HepG2 (cell line): ENCODE results near the gene FXYD6. TPM values are rescaled to one million over a fixed set of nuclear protein-coding genes. Genes with fewer than 3 reads are reported as not detected.

ENCODE experiments used
- FOXA1 ChIP-seq, 2 experiments: fragments of 450-650 bp in 1 of 2; sonication (generic) in 1 of 2; formaldehyde crosslinking in 1 of 2; IDR thresholded peaks; 2 replicates each; pipeline versions ENCODE4 v1.4.0 to v1.6.1; 2016 to 2020; ENCODE audit warnings: missing genetic modification reagents in 1 of 2
- PTBP1 ChIP-seq: fragments of 200-400 bp; formaldehyde crosslinking; IDR thresholded peaks from 2 replicates; pipeline ENCODE4 v1.6.1; 2018; ENCODE audit warnings: low read length, low read depth; ENCODE audit not compliant: poor library complexity, severe bottlenecking
- ZNF333 ChIP-seq: sonication (generic); formaldehyde crosslinking; IDR thresholded peaks from 2 replicates; pipeline ENCODE4 v1.4.0; 2020; ENCODE audit warnings: mild to moderate bottlenecking, missing genetic modification reagents, borderline replicate concordance
- ZNF883 ChIP-seq: sonication (generic); formaldehyde crosslinking; IDR thresholded peaks from 2 replicates; pipeline ENCODE4 v1.5.1; 2020; ENCODE audit warnings: mild to moderate bottlenecking, missing genetic modification reagents; ENCODE audit errors: not compliant biosample characterization
- polyA plus RNA-seq, 8 experiments: library from polyadenylated mRNA; depleted of rRNA in 3 of 8; stranded (reverse) in 7 of 8; unstranded in 1 of 8; fragments of >200 nt; fragmentation: Illumina TruSeq in 4 of 8; extraction: Trizol in 4 of 8; gene quantifications; 2 replicates each; pipeline versions ENCODE4 v1.2.1 to v1.2.3, GENCODE V29; 2011 to 2016; ENCODE audit warnings: low read depth in 4 of 8, missing spikeins in 1 of 8, mixed read lengths in 1 of 8; ENCODE audit not compliant: insufficient read depth in 1 of 8
- total RNA-seq, 5 experiments: library from RNA; depleted of rRNA; stranded (reverse); fragments of >200 nt; fragmentation: Illumina TruSeq; extraction: Trizol; gene quantifications; 2 replicates each; pipeline ENCODE4 v1.2.3, GENCODE V29; 2016; ENCODE audit warnings: low read depth in 1 of 5
- TF ChIP-seq, protein P1 (sequence below): sonication (generic); formaldehyde crosslinking; conservative IDR thresholded peaks from 2 replicates; pipeline ENCODE4 v1.8.0; 2022; ENCODE audit warnings: mild to moderate bottlenecking, moderate library complexity, missing genetic modification reagents
- TF ChIP-seq, protein P2 (sequence below): sonication (generic); formaldehyde crosslinking; IDR thresholded peaks from 2 replicates; pipeline ENCODE4 v1.8.0; 2022; ENCODE audit warnings: mild to moderate bottlenecking, missing genetic modification reagents, moderate library complexity
- TF ChIP-seq, protein P3 (sequence below): sonication (generic); formaldehyde crosslinking; IDR thresholded peaks from 2 replicates; pipeline ENCODE4 v1.5.0; 2020; ENCODE audit warnings: missing genetic modification reagents, mild to moderate bottlenecking, borderline replicate concordance
- TF ChIP-seq, protein P4 (sequence below): sonication (generic); formaldehyde crosslinking; IDR thresholded peaks from 2 replicates; pipeline ENCODE4 v1.4.0; 2020; ENCODE audit warnings: missing genetic modification reagents, borderline replicate concordance
- TF ChIP-seq, protein P5 (sequence below): sonication (generic); formaldehyde crosslinking; IDR thresholded peaks from 2 replicates; pipeline ENCODE4 v1.4.0; 2020; ENCODE audit warnings: missing genetic modification reagents

Gene FXYD6
- total and polyA plus RNA-seq, 2 of the 13 experiments (the other 11 are each of a cell fraction or from before 2014, with no cell fraction given), result not detected

DNA sequence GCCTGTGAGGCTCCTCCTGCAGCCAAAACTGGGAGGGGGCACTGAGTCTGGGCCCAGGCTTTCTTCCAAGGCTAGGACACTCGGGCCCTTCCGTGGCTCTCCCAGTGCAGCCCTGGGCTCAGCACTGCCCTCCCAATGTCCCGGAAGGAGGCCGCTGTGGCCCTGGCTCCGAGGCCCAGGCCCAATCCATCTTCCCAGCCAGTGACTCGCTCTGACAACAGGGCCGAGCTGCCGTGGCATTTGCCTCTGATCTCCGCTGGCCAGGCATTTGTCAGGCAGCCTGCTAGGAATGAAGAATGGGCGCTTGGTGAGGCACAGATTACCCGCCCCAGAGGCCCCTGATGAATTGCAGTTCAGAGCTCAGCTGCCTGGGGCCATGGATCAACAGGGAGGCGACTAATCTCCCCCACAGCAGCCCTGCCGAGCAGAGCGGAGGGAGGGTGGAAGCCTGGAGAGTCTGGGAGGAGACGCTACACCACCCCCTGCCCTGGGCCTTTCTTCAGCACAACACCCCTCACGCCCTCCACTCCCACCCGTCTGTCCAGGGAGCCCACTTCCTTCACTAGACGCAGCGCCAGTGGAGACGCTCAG is 60.2 kb downstream of the FXYD6 start (continued):
- TF ChIP-seq, protein P1, sequence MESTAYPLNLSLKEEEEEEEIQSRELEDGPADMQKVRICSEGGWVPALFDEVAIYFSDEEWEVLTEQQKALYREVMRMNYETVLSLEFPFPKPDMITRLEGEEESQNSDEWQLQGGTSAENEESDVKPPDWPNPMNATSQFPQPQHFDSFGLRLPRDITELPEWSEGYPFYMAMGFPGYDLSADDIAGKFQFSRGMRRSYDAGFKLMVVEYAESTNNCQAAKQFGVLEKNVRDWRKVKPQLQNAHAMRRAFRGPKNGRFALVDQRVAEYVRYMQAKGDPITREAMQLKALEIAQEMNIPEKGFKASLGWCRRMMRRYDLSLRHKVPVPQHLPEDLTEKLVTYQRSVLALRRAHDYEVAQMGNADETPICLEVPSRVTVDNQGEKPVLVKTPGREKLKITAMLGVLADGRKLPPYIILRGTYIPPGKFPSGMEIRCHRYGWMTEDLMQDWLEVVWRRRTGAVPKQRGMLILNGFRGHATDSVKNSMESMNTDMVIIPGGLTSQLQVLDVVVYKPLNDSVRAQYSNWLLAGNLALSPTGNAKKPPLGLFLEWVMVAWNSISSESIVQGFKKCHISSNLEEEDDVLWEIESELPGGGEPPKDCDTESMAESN (CRISPR knock-in tag), result no peak
- TF ChIP-seq ZNF883, result no peak
- TF ChIP-seq, protein P2, sequence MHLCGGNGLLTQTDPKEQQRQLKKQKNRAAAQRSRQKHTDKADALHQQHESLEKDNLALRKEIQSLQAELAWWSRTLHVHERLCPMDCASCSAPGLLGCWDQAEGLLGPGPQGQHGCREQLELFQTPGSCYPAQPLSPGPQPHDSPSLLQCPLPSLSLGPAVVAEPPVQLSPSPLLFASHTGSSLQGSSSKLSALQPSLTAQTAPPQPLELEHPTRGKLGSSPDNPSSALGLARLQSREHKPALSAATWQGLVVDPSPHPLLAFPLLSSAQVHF (CRISPR knock-in tag), result no peak
- no peak for TF ChIP-seq ZNF333 (CRISPR knock-in tag)
- TF ChIP-seq FOXA1 (IDR thresholded peaks at IDR 0.05), result no peak
- TF ChIP-seq FOXA1 (CRISPR knock-in tag; IDR thresholded peaks at IDR 0.05), result no peak
- TF ChIP-seq, protein P3, sequence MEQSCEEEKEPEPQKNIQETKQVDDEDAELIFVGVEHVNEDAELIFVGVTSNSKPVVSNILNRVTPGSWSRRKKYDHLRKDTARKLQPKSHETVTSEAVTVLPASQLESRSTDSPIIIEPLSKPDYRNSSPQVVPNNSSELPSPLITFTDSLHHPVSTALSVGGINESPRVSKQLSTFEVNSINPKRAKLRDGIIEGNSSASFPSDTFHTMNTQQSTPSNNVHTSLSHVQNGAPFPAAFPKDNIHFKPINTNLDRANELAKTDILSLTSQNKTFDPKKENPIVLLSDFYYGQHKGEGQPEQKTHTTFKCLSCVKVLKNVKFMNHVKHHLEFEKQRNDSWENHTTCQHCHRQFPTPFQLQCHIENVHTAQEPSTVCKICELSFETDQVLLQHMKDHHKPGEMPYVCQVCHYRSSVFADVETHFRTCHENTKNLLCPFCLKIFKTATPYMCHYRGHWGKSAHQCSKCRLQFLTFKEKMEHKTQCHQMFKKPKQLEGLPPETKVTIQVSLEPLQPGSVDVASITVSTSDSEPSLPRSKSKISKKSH (CRISPR knock-in tag), result no peak
- TF ChIP-seq, protein P4, sequence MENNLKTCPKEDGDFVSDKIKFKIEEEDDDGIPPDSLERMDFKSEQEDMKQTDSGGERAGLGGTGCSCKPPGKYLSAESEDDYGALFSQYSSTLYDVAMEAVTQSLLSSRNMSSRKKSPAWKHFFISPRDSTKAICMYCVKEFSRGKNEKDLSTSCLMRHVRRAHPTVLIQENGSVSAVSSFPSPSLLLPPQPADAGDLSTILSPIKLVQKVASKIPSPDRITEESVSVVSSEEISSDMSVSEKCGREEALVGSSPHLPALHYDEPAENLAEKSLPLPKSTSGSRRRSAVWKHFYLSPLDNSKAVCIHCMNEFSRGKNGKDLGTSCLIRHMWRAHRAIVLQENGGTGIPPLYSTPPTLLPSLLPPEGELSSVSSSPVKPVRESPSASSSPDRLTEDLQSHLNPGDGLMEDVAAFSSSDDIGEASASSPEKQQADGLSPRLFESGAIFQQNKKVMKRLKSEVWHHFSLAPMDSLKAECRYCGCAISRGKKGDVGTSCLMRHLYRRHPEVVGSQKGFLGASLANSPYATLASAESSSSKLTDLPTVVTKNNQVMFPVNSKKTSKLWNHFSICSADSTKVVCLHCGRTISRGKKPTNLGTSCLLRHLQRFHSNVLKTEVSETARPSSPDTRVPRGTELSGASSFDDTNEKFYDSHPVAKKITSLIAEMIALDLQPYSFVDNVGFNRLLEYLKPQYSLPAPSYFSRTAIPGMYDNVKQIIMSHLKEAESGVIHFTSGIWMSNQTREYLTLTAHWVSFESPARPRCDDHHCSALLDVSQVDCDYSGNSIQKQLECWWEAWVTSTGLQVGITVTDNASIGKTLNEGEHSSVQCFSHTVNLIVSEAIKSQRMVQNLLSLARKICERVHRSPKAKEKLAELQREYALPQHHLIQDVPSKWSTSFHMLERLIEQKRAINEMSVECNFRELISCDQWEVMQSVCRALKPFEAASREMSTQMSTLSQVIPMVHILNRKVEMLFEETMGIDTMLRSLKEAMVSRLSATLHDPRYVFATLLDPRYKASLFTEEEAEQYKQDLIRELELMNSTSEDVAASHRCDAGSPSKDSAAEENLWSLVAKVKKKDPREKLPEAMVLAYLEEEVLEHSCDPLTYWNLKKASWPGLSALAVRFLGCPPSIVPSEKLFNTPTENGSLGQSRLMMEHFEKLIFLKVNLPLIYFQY (CRISPR knock-in tag), result no peak
- TF ChIP-seq PTBP1, result no peak
- TF ChIP-seq, protein P5, sequence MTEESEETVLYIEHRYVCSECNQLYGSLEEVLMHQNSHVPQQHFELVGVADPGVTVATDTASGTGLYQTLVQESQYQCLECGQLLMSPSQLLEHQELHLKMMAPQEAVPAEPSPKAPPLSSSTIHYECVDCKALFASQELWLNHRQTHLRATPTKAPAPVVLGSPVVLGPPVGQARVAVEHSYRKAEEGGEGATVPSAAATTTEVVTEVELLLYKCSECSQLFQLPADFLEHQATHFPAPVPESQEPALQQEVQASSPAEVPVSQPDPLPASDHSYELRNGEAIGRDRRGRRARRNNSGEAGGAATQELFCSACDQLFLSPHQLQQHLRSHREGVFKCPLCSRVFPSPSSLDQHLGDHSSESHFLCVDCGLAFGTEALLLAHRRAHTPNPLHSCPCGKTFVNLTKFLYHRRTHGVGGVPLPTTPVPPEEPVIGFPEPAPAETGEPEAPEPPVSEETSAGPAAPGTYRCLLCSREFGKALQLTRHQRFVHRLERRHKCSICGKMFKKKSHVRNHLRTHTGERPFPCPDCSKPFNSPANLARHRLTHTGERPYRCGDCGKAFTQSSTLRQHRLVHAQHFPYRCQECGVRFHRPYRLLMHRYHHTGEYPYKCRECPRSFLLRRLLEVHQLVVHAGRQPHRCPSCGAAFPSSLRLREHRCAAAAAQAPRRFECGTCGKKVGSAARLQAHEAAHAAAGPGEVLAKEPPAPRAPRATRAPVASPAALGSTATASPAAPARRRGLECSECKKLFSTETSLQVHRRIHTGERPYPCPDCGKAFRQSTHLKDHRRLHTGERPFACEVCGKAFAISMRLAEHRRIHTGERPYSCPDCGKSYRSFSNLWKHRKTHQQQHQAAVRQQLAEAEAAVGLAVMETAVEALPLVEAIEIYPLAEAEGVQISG (CRISPR knock-in tag), result peak; percentile 30
